Upper lobe of right lung (tissue), 1 donor: ENCODE data around the gene CYP2D6. TPM values are rescaled to one million over a fixed set of nuclear protein-coding genes. Genes with fewer than 3 reads are reported as not detected.
A peak's percentile ranks its signal among the peaks of the same experiment; 100 is the strongest.
"Not testable (repeated sequence)": the region's sequence is repeated elsewhere in the genome, so short reads cannot be mapped to it uniquely, and the experiment has no call there.

Experiments
- ATAC-seq: fragments of 200-7000 bp; cut with Tn5 transposase; one replicate; pipeline ENCODE4 v1.9.1; 2020; ENCODE audit warnings: mild to moderate bottlenecking, moderate library complexity
- DNase-seq: peaks from one replicate; pipeline ENCODE4 v3.0.0-alpha.2; 2020
- H3K27ac ChIP-seq: fragments of 200-600 bp; one replicate; pipeline ENCODE4 v1.8.0; 2022
- H3K27me3 ChIP-seq: fragments of 200-600 bp; one replicate; pipeline ENCODE4 v1.8.0; 2022; ENCODE audit warnings: mild to moderate bottlenecking
- H3K36me3 ChIP-seq: fragments of 200-600 bp; one replicate; pipeline ENCODE4 v1.8.0; 2022
- H3K4me1 ChIP-seq: fragments of 200-600 bp; one replicate; pipeline ENCODE4 v1.8.0; 2022
- H3K4me3 ChIP-seq: fragments of 200-600 bp; one replicate; pipeline ENCODE4 v1.8.0; 2022; ENCODE audit warnings: mild to moderate bottlenecking
- H3K9me3 ChIP-seq: fragments of 200-600 bp; one replicate; pipeline ENCODE4 v1.8.0; 2022
- CTCF ChIP-seq: fragments of 200-600 bp; IDR thresholded peaks from one replicate; pipeline ENCODE4 v1.8.0; 2022; ENCODE audit warnings: antibody characterized with exemption
- intact Hi-C: fragments of 100-400 bp; cut with DNase I; formaldehyde crosslinking; loops from one replicate; pipeline ENCODE4 v1.11.0; 2022
- total RNA-seq: library from RNA; stranded (reverse); fragmentation: NEBNext Ultra II Directional; extraction: Animal tissue kit (Norgen Biotek cat#: 25700); gene quantifications from one replicate; pipeline ENCODE4 v1.2.1, GENCODE V29; 2021
- donor health status: DM: no; HTN: yes; CAD: no; lungs with severe emphysema.

CYP2D6 gene
- total RNA-seq, 1 donor from 2014 or later, result 1.0 TPM

GRCh38 chr22:42138972-42139371 is 8.4 kb upstream of the CYP2D6 start:
- TF ChIP-seq CTCF, result no peak
- no peak for ATAC-seq
- Histone ChIP-seq H3K36me3 (no peaks in the 10 kb centered on the region), H3K27me3 (no peaks in the 10 kb centered on the region), H3K4me1 (no peaks in the 10 kb centered on the region), H3K27ac (no peak overlapping the region), H3K4me3 (no peak overlapping the region), H3K9me3 (no peaks in the 10 kb centered on the region)
- intact Hi-C loops, result no loop called here
- no peak for DNase-seq

GRCh38 chr22:42138122-42138770 is 7.6 kb upstream of the CYP2D6 start:
- Histone ChIP-seq H3K27me3 (no peaks in the 10 kb centered on the region), H3K9me3 (no peaks in the 10 kb centered on the region), H3K36me3 (no peaks in the 10 kb centered on the region), H3K4me1 (no peaks in the 10 kb centered on the region), H3K4me3 (no peak overlapping the region), H3K27ac (no peak overlapping the region)
- ATAC-seq (no peak), DNase-seq (peak; percentile 52)
- intact Hi-C loops, result no loop called here
- TF ChIP-seq CTCF, result no peak

DNA sequence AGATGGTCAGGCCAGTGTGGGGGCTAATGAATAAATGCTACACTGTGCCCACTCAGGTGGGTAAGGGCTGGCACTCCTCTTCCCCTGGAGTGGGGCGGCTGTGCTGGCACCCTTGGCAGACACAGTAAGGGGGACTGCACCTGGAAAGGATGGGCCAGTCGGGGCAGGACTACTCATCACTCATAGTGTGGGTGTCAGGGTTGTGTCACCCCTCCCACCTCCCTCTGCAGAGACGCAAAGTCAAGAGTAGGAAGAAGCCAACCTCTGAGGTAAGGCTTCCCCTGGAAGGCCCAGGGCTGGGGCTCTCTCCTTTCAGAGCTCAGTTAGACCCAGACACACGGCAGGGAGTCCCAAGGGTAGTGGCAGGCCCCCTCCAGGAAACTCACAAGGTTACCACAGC is 5.1 kb upstream of the CYP2D6 start:
- intact Hi-C loops, H3K4me1 ChIP-seq, H3K27ac ChIP-seq, H3K9me3 ChIP-seq, H3K27me3 ChIP-seq, ATAC-seq, H3K36me3 ChIP-seq, DNase-seq, H3K4me3 ChIP-seq: not testable (repeated sequence)

- no peak for TF ChIP-seq CTCF
- ATAC-seq, result no peak
- no peaks in the 10 kb centered on the region for H3K36me3 ChIP-seq
- H3K27me3 ChIP-seq, result no peaks in the 10 kb centered on the region
- H3K9me3 ChIP-seq, result no peaks in the 10 kb centered on the region
- intact Hi-C loops, result no loop called here
- peak overlapping the region; percentile 16 for H3K4me3 ChIP-seq
- DNase-seq, result no peak
- no peak overlapping the region for H3K27ac ChIP-seq
- H3K4me1 ChIP-seq, result no peaks in the 10 kb centered on the region
These were observed 3.8 kb upstream of the CYP2D6 start for GRCh38 chr22:42134100-42135020.

DNA sequence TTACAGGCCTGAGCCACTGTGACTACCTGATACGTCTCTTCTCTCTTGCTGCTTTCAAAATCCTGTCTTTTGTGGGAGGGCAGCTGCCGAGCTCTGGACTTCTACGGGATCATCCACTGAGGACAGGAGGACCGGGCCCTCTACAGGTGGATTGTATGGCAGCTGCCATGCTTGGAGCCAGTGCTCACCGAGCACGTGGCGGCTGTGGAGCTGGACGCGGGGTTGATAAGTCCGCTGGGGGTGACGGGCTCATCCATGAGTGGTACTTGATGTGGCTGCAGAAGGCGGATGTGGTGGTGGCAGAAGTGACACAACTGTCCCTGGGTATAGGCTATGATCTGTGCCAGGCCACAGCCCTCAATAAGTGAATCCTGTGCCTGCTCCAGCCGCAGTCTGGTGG is 1.8 kb upstream of the CYP2D6 start:
- intact Hi-C loops, result no loop called here
- no peak for ATAC-seq
- no peak overlapping the region for H3K27ac ChIP-seq
- no peak overlapping the region for H3K4me3 ChIP-seq
- no peaks in the 10 kb centered on the region for H3K27me3 ChIP-seq
- TF ChIP-seq CTCF, result no peak
- H3K9me3 ChIP-seq, result no peaks in the 10 kb centered on the region
- no peaks in the 10 kb centered on the region for H3K4me1 ChIP-seq
- H3K36me3 ChIP-seq, result no peaks in the 10 kb centered on the region
- DNase-seq, result no peak

DNA sequence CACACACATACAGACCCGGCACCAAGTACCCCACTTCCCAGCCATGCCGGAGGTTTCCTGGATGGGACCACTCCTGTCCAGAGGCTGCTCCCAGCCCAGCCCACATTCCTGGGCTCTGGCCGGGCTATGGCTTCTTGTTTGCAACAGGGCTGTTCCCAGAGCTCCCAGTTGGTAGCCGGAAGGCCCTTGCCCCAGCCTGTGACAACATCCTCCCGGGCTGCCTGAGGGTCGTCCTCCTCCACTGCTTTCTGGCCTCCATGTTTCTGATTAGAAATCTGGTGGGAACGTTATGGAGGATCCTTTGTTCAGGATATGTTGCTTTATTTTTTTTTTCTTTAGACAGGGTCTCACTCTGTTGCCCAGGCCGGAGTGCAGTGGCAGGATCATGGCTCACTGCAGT is 952 bp upstream of the CYP2D6 start:
- H3K27ac ChIP-seq, result no peak overlapping the region
- no peak overlapping the region for H3K4me3 ChIP-seq
- no peak for TF ChIP-seq CTCF
- no peak for DNase-seq
- no peaks in the 10 kb centered on the region for H3K9me3 ChIP-seq
- no peaks in the 10 kb centered on the region for H3K36me3 ChIP-seq
- H3K4me1 ChIP-seq, result no peaks in the 10 kb centered on the region
- H3K27me3 ChIP-seq, result no peaks in the 10 kb centered on the region
- no peak for ATAC-seq
- intact Hi-C loops, result no loop called here

DNA sequence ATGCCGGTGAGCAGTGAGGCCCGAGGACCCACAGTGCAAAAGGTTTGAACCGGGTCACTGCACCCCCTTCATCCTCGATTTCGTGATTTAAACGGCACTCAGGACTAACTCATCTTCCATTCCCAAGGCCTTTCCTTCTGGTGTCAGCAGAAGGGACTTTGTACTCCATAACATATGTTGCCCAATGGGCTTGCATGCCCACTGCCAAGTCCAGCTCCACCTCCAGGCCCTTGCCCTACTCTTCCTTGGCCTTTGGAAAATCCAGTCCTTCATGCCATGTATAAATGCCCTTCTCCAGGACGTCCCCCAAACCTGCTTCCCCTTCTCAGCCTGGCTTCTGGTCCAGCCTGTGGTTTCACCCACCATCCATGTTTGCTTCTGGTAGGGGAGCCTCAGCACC is 428 bp downstream of the CYP2D6 start:
- H3K9me3 ChIP-seq, H3K36me3 ChIP-seq, DNase-seq, H3K4me3 ChIP-seq, H3K27ac ChIP-seq, ATAC-seq, intact Hi-C loops, H3K27me3 ChIP-seq, H3K4me1 ChIP-seq: not testable (repeated sequence)

- H3K27ac ChIP-seq, intact Hi-C loops, H3K27me3 ChIP-seq, H3K9me3 ChIP-seq, H3K36me3 ChIP-seq, H3K4me3 ChIP-seq, H3K4me1 ChIP-seq, DNase-seq: not testable (repeated sequence)
- peak; percentile 31 for ATAC-seq
These were observed 1.6 kb downstream of the CYP2D6 start for GRCh38 chr22:42128776-42129694.
